H1 (cell line): ENCODE results near the gene OR51A4.

Experiments
- POLR2A ChIP-seq, 2 experiments: IDR thresholded peaks; 1 replicate in 1 of 2; 2 replicates in 1 of 2; pipeline ENCODE4 v1.6.1; 2011; ENCODE audit warnings: low read depth in 2 of 2, low read length in 2 of 2, mild to moderate bottlenecking in 2 of 2; ENCODE audit errors: control extremely low read depth in 1 of 2
- TAF1 ChIP-seq: IDR thresholded peaks from 2 replicates; pipeline ENCODE4 v1.6.1; 2011; ENCODE audit warnings: mild to moderate bottlenecking, low read depth, low read length
- TF ChIP-seq, protein P1 (sequence below), 3 experiments: IDR thresholded peaks; 1 replicate in 2 of 3; 2 replicates in 1 of 3; pipeline versions ENCODE4 v1.5.1 to v1.6.1; 2011; ENCODE audit warnings: low read length in 3 of 3, mild to moderate bottlenecking in 3 of 3, inconsistent platforms in 2 of 3, low read depth in 1 of 3, moderate library complexity in 1 of 3; ENCODE audit not compliant: insufficient read depth in 1 of 3; ENCODE audit errors: control extremely low read depth in 1 of 3

DNA sequence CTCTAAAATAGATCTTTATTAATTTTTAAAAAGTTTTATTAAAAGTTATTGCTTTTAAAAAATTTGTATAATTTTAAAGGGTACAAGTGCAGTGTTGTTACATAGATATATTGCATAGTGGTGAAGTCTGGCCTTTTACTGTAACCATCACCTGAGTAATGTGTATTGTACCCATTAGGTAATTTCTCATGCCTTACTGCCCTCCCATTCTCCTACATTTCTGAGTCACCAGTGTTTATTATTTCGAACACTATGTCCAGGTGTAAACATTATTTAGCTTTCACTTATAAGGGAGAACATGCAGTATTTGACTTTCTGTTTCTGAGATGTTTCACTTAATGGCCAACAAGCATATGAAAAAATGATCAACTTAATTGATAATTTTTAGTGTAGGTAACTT lies 25.6 kb downstream of the OR51A4 start:
- TF ChIP-seq TAF1 (no peak), POLR2A (IDR thresholded peaks at IDR 0.05; ENCODE audit: control extremely low read depth in 1 of 2, low read depth in 2 of 2, low read length in 2 of 2) (no peak)
- TF ChIP-seq, protein P1, sequence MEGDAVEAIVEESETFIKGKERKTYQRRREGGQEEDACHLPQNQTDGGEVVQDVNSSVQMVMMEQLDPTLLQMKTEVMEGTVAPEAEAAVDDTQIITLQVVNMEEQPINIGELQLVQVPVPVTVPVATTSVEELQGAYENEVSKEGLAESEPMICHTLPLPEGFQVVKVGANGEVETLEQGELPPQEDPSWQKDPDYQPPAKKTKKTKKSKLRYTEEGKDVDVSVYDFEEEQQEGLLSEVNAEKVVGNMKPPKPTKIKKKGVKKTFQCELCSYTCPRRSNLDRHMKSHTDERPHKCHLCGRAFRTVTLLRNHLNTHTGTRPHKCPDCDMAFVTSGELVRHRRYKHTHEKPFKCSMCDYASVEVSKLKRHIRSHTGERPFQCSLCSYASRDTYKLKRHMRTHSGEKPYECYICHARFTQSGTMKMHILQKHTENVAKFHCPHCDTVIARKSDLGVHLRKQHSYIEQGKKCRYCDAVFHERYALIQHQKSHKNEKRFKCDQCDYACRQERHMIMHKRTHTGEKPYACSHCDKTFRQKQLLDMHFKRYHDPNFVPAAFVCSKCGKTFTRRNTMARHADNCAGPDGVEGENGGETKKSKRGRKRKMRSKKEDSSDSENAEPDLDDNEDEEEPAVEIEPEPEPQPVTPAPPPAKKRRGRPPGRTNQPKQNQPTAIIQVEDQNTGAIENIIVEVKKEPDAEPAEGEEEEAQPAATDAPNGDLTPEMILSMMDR (IDR thresholded peaks at IDR 0.05; ENCODE audit: control extremely low read depth in 1 of 3, insufficient read depth in 1 of 3, low read depth in 1 of 3, low read length in 3 of 3), result no peak
